Activated naive CD4-positive, alpha-beta T cell treated with anti-CD3 and anti-CD28 coated beads, Interleukin-2, amount 10 ng/mL, durations not matched to agents 7 days and 5 days (primary cell): Measurements from ENCODE around the gene ZMYND10.

ENCODE experiments used
- CTCF ChIA-PET: fragments of 350-600 bp; sonication (Branson Sonifier 250); formaldehyde crosslinking; loops from one replicate; lab custom pipeline; 2021; ENCODE audit warnings: antibody characterized with exemption; lab: Charles Lee
- DNase-seq: peaks from one replicate; pipeline ENCODE4 v3.0.0-alpha.2; 2020
- H3K27ac Mint-ChIP-seq: one replicate; pipeline ENCODE4 v1.8.0; 2021; ENCODE audit warnings: mild to moderate bottlenecking, moderate library complexity, mixed read lengths
- H3K27me3 Mint-ChIP-seq: one replicate; pipeline ENCODE4 v1.8.0; 2021; ENCODE audit warnings: mild to moderate bottlenecking, mixed read lengths
- H3K36me3 Mint-ChIP-seq: one replicate; pipeline ENCODE4 v1.8.0; 2021; ENCODE audit warnings: mixed read lengths
- H3K4me1 Mint-ChIP-seq: one replicate; pipeline ENCODE4 v1.8.0; 2021; ENCODE audit warnings: mixed read lengths
- H3K4me3 Mint-ChIP-seq: one replicate; pipeline ENCODE4 v1.8.0; 2021; ENCODE audit warnings: mild to moderate bottlenecking, moderate library complexity, mixed read lengths
- H3K9me3 Mint-ChIP-seq: one replicate; pipeline ENCODE4 v1.8.0; 2021; ENCODE audit warnings: mixed read lengths

ZMYND10 gene

DNA sequence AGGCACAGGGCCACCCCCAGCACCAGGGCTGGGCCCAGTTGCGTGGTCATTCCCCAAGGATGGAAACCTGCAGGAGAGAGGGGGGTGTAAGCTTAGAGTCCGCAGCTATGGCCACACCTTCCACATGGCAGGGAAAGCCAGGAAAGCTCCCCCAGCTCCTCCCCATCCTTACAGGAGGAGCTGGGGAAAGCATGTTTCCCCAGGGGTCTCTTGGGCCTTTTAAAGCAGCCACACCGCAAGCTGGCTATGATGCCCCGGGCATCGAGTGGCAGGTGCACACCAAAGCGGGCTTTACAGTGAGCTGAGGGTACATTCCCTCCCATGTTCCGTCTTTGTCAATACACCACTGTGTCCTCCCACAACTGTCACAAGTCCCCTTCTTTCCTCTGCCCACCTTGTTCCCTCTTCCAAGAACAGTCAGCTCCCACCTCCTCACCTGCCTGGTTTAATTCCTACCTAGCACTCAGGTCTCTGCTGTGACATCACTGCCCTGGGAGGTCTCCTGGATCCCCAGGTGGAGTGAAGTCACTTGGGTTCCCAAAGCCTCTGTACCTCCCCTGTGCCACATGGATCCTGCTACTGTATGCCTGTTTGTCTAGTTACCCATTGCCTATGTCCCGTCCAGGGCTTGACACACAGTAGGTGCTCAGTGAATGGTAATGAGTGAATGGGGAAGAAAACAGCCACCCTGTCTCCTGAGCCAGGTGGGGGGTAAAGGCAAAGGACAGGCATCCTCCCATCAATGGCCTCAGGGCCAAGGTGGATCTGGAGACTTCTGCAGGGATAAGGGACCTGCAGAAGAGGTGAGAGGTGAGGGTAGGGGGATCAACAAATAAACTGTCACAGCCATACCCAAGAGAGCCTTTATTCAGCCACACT, 49.7 kb downstream of the ZMYND10 start:
- H3K9me3 Mint-ChIP-seq: no peaks in the 10 kb centered on the region

GRCh38 chr3:50294492-50295403, 50.8 kb downstream of the ZMYND10 start:
- H3K9me3 Mint-ChIP-seq: no peaks in the 10 kb centered on the region
- CTCF ChIA-PET: interaction anchor here (1.3 kb wide), 1 partner anchor 24 kb away, joined by 3 read pairs; no protein-coding TSS in a partner anchor
- peaks cover 9% of the 10 kb centered on the region for H3K36me3 Mint-ChIP-seq
- H3K27me3 Mint-ChIP-seq: no peaks in the 10 kb centered on the region
- no peak overlapping the region for H3K27ac Mint-ChIP-seq
- no peak overlapping the region for H3K4me3 Mint-ChIP-seq
- no peak for DNase-seq
- H3K4me1 Mint-ChIP-seq: peaks cover 49% of the 10 kb centered on the region

More for the DNA sequence above, 49.7 kb downstream of the ZMYND10 start:
- no peaks in the 10 kb centered on the region for H3K27me3 Mint-ChIP-seq
- CTCF ChIA-PET: no interaction called here
- H3K4me1 Mint-ChIP-seq: peaks cover 54% of the 10 kb centered on the region
- no peak overlapping the region for H3K4me3 Mint-ChIP-seq
- peaks cover 6% of the 10 kb centered on the region for H3K36me3 Mint-ChIP-seq
- H3K27ac Mint-ChIP-seq: no peak overlapping the region
- DNase-seq: no peak

DNA sequence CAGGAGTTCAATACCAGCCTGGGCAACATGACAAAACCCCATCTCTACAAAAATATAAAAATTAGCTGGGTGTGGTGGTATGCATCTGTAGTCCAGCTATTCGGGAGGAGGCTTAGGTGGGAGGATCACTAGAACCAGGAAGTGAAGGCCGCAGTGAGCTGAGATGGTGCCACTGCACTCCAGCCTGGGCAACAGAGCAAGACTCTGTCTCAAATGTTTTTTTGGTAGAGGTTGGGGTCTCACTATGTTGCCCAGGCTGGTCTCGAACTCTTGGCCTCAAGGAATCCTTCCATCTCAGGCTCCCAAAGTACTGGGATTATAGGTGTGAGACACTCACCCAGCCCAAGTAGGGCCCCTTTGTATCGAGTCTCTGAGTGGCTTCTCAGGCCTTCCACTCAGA, 51.4 kb downstream of the ZMYND10 start:
- CTCF ChIA-PET: interaction anchor here (1.3 kb wide), 1 partner anchor 25 kb away, joined by 3 read pairs; no protein-coding TSS in a partner anchor
- Mint-ChIP-seq H3K4me3 (no peak overlapping the region), H3K27ac (no peak overlapping the region), H3K9me3 (no peaks in the 10 kb centered on the region), H3K27me3 (no peaks in the 10 kb centered on the region), H3K4me1 (peaks cover 47% of the 10 kb centered on the region), H3K36me3 (peaks cover 11% of the 10 kb centered on the region)
- no peak for DNase-seq

GRCh38 chr3:50293079-50293801, 52.3 kb downstream of the ZMYND10 start:
- Mint-ChIP-seq H3K4me3 (peak overlapping the region; percentile 79), H3K36me3 (peaks cover 15% of the 10 kb centered on the region), H3K9me3 (no peaks in the 10 kb centered on the region), H3K27ac (peak overlapping the region; percentile 95), H3K4me1 (peaks cover 44% of the 10 kb centered on the region), H3K27me3 (no peaks in the 10 kb centered on the region)
- CTCF ChIA-PET: interaction anchor here (1.3 to 1.8 kb wide), 2 partner anchors 26 to 31 kb away, joined by 3 to 9 read pairs; no protein-coding TSS in a partner anchor
- no peak for DNase-seq

DNA sequence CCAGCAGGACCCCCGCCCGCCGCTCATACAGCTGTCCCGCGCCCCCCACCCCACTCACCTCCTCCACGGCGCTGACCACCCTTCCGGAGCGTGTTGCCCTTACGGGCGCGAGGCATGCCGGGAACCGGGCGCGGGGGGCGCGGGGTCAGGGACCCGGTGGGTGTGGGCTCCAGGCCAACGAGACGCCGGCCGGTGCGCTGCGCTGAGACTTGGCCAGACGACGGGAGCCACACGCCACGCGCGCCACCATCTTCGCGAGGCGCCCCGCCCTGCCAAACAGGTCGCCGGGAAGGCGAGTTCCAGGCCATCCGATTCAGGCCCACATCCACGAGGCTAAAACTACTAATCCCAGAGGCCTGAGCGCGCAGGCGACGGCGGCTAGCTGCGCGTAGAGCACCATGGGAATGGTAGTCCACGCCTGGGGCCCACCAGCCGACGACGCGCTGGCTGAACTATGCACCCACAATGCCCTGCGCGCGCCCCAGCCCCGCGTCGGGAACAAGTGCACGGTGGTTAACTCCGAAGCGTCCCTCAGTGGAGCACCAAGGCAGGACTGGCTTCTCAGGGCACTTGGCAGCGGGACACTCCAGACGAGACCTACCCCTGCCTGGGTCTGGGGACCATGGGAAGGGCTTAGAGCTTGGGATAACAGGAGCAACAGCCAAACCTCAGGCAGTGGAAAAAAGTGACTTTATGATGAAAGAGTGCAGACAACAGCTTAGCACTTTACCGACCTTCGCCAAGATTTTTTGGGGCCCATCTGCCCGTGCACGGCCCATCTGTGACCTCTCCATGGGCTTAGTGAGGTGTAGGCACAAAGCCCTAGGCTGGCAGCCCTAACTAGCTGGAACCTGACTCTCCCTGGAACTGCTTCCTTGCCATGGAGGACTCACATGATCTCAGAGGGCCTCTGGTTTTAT, 53.1 kb downstream of the ZMYND10 start, which contains the start of gene IFRD2:
TSS of gene IFRD2 (minus strand) at position 271 of the 920 bp plus-strand sequence. CDS start at position 116, 155 bp downstream.
- CTCF ChIA-PET: interaction anchor here (1.8 kb wide), 1 partner anchor 32 kb away, joined by 9 read pairs; no protein-coding TSS in a partner anchor
- H3K27me3 Mint-ChIP-seq: no peaks in the 10 kb centered on the region
- H3K9me3 Mint-ChIP-seq: no peaks in the 10 kb centered on the region
- H3K4me1 Mint-ChIP-seq: peaks cover 36% of the 10 kb centered on the region
- H3K4me3 Mint-ChIP-seq: peak within 1 kb of the TSS; percentile 79
- H3K36me3 Mint-ChIP-seq: peaks cover 18% of the 10 kb centered on the region
- DNase-seq: peak; percentile 98
- peak within 1 kb of the TSS; percentile 95 for H3K27ac Mint-ChIP-seq
